Glomerular visceral epithelial cell (primary cell): ENCODE data around the gene CACNG8.
A peak's percentile ranks its signal among the peaks of the same experiment; 100 is the strongest.

Experiments
- DNase-seq: peaks from one replicate; pipeline ENCODE4 v3.0.0-alpha.2; 2016; ENCODE audit errors: extremely low spot score

The CACNG8 gene

DNA sequence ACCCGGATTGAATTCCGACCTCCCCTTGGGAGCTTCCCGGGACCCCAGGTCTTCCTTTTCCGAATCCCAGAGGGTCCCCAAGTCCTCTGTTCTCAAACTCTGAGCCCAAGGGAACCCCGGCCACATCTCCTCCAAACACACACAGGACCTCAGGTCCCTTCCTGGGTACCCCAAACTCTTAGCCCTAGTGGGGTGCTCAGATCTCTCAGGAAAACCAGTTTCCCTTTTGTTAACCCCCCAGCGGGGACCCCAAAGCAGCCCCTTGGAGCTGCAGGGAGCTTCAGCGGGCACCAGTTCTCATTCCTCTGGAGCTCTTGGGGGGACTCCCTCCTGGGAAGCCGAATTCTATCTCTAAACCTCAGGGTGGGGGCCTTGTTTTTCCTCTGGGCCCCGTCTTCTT is 29.5 kb downstream of the CACNG8 start:
- DNase-seq = no peak

DNA sequence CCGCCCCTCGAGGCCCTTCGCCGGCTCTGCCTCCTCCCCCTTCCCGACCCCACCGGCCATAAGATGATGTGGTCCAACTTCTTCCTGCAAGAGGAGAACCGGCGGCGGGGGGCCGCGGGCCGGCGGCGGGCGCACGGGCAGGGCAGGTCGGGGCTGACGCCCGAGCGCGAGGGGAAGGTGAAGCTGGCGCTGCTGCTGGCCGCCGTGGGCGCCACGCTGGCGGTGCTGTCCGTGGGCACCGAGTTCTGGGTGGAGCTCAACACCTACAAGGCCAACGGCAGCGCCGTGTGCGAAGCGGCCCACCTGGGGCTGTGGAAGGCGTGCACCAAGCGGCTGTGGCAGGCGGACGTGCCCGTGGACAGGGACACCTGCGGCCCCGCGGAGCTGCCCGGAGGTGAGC is 30.1 kb downstream of the CACNG8 start:
- no peak for DNase-seq

DNA sequence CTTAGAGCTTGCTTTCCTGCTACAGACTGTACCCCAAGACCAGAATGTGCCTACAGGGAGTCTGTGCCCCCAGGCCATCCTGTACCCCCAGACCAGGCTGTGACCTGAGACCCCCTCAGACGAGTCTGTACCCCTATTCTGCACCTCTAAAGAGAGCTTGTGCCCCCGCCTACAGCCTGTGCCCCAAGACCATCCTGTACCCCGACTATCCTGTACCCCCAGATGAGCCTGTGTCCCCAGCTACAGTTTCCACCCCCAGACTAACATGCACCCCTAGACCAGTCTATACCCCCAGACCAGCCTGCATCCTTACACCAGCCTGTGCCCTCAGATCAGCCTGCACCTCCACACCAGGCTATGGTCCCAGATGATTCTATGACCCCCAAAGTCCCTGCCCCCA is 30.7 kb downstream of the CACNG8 start:
- DNase-seq = no peak

DNA sequence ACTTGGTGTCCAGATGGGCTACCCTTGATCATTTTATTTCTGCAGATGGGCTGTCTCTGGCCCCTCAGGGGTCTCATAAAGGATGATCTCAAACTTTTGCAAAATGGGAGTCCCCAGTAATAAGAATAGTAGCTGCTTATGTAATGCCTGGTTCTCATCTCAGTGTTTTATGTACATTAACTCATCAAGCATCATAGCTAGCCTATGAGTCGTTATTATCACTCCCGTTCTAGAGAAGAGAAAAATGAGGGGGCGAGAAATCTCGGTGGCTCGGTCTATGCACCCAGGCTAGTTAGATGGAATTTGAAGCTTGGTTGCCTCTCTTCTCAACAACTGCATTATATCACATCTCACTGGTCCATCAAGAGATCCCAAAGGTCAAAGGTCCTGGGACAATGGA is 32.1 kb downstream of the CACNG8 start:
- no peak for DNase-seq

DNA sequence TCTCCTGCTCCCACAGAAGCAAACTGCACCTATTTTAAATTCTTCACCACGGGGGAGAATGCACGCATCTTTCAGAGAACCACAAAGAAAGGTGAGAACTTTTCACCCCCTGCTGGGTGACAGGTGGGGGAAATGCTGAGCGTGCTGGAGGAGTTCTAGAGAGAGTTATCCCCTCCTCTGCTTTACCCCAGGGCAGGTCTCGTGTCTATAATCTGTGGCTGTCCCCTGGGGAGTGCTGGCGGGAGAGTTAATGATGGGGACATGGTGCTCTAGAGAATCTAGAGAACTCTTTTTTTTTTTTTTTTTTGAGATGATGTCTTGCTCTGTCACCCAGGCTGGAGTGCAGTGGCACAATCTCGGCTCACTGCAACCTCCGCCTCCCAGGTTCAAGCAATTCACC is 35.5 kb downstream of the CACNG8 start:
- no peak for DNase-seq

DNA sequence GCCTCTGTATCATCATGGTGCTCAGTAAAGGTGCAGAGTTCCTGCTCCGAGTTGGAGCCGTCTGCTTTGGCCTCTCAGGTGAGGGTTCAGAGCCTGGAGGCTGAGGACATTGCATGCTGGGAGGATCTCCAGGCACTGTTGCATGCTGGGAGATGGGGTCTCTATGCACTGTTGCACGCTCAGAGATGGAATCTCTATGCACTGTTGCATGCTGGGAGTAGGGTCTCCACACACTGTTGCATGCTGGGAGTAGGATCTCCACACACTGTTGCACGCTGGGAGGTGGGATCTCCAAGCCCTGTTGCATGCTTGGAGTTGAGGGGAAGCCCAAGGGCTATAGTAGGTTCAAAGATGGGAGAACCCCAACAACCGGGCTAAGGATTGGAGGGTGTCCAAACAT is 37.0 kb downstream of the CACNG8 start:
- no peak for DNase-seq

DNA sequence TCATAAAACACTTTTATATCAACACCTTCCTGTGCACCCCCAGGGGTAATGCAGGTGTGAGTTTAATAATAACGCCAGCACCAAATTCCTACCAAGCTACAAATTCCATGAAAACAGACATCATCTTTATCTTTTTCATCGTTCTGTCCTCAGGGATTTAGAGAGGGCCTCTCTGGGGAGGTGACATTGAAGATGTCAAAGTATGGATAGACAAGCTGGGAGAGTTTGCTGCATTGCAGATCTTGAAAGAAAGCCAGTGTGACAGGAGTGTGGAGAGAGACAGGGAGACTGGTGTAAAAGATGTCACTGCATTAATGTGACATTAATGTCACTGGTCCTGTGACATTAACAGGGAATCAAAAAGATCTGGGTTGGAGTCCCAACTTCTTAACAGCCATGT is 38.8 kb downstream of the CACNG8 start:
- DNase-seq = no peak

DNA sequence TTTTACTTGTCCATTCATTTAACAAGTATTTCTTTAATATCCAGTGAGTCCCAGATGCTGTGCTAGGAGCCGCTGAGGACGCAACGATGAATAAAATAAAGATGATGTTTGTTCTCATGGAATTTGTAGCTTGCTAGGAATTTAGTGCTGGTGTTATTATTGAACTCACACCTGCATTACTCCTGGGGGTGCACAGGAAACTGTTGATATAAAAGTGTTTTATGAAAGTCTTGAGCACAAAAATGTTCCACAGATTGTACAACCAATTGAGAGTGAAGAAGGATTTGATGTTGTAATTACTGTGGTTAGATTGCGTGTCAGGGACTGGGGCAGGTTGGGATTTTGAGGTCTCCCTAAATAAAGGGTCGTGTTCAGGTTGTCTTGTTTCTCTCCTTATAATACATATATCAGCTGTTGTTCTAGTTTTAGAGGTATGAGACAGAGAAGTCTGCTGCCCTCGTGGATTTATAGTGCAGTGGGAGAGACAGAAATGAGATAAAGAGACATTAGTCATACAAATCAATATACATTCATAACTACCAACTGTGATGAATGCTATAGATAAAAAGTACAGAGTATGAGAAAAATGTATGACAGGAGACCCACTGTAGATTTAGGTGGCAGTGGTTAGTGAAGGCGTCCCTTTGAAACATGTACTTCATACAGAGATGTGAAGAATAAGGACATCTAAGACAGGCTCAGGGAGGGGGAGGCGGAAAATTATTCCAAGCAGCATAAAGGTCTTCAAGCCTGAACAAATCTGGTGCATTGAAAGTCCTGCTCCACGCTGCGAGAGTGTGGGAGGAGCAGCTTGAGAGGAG is 40.0 kb downstream of the CACNG8 start:
- no peak for DNase-seq

DNA sequence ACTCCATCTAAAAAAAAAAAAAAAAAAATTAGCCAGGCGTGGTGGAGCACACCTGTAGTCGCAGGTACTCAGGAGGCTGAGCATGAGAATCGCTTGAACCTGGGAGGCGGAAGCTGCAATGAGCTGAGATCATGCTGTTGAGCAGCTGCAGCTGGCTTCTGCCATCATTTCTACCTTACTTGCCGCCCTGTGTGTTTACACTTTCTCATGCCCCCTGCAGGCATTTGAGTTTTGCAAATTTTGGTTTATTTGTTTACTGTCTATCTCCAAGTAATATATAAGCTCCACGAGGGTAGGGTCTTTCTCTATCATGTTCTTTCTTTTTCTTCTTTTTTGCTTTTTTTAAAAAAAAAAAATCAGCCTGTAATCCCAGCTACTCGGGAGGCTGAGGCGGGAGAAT is 46.7 kb downstream of the CACNG8 start:
- DNase-seq = no peak

DNA sequence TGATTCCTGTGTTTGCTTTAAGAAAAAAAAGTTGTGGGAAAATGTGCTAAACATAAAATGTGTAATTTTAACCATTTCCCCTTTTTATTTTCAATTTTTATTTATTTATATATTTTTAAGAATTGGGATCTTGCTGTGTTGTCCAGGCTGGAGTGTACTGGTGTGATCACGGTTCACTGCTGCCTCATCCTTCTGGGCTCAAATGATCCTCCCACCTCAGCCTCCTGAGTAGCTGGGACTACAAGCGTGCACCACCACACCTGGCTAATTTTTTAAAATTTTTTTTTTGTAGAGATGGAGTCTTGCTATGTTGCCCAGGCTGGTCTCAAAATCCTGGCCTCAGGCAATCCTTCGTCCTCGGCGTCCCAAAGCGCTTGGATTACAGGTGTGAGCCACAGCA is 47.7 kb downstream of the CACNG8 start:
- no peak for DNase-seq

DNA sequence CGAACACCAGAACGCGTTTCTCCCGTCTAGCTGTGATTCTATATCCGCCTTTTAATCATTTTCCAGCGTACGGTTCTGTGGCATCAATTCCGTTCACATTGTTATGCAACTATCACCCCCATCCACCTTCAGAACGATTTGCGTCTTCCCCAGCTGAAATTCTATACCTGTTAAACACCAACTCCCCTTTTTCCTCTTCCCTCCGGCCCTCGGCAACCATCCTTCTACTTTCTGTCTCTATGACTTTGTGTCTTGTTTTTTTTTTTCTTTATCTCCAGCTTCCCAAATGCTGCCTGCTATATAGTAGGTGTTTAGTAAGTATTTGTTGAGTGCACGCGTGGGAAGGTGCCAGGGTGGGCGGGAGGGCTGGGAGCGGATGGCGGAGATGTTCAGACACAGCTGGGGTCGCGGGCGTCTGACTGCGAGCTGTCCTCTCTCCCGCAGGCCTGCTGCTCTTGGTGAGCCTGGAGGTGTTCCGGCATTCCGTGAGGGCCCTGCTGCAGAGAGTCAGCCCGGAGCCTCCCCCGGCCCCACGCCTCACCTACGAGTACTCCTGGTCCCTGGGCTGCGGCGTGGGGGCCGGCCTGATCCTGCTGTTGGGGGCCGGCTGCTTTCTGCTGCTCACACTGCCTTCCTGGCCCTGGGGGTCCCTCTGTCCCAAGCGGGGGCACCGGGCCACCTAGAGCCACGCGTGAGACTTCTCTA is 48.9 kb downstream of the CACNG8 start:
- no peak for DNase-seq

DNA sequence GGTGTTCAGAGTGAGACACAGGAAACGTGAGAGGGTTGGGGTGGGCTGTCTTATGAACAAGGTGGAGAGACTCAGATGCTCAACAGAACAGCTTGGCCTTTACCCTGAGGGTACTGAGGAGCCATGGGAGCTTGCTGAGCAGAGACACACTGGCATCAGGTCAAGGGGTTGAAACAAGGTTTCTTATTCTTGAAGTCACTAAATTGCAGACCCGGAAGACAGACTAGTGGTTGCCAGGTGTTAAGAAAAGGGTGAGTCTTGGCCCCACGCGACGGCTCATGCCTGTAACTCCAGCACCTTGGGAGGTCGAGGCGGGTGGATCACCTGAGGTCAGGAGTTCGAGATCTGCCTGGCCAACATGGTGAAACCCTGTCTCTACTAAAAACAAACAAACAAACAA is 51.1 kb downstream of the CACNG8 start:
- DNase-seq = no peak

DNA sequence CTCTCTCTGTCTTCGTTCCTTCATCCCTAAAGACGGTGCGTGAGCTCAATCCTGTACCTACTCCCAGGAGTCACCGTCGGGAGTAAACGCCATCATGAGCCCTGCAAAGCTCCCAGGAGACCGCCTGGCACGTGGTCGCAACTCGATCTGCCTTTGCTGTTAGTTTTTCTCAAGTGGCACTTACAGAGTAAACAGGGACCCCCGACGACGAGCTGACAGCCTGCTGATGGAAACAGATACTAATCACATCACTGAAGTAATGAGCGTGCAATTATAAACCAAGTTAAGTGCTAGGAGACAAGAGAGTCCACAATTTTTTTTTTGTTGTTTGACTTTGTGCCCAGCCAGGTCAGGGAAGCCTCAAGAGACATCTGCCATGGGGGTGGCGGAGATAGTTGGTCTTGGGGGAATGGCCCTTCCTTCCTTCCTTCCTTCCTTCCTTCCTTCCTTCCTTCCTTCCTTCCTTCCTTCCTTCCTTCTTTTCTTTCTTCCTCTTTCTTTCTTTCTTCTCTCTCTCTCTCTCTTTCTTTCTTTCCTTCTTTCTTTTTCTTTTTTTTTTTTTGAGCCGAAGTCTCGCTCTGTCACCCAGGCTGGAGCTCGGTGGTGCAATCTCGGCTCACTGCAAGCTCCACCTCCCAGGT is 52.3 kb downstream of the CACNG8 start:
- no peak for DNase-seq

DNA sequence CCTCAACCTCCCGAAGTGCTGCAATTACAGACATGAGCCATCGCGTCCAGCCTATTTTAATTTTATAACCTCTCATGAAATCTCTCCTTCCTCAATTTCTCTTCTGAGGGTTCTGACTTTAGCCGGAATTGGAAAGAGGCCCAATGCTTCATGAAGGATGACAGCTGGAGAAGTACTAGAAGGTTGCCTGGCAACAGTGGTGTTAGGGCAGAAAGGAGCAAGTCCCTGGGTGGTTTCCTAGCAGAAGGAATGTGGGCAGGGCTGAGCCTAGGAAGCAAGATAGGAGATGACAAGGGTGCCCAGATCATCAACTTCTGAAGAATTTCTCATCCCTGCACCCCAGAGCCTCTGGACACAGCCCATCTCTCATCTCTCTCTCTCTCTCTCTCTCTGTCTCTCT is 54.5 kb downstream of the CACNG8 start:
- DNase-seq = peak; percentile 39

DNA sequence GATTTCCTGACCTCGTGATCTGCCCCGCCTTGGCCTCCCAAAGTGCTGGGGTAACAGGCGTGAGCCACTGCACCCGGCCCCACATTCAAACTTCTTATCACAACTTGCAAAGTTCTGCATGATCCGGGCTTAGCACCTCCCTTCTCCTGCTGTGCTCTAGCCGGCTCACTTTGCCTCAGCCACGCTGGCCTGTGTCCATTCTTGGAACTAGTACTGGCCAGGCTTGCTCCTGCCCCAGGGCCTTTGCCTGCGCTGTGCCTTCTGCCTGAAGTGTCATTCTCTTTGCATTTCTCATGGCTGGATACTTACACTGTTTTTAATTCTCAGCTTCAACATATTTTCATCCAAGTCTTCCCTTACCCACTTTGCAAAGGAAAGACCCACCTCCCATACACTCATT is 58.6 kb downstream of the CACNG8 start:
- no peak for DNase-seq

DNA sequence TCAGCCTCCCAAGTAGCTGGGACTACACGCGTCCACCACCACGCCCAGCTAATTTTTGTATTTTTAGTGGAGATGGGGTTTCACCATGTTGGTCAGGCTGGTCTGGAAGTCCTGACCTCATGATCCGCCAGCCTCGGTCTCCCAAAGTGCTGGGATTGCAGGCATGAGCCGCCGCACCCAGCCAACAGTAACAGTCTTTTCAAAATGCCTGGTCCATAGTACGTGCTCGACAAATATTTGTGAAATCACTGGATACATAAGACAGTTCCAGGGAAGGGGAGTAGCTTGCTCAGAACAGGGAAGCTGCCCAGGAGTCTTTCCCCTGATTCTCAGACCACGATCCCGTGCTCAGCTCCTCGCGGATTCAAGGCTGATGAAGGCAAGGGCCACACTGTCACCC is 59.2 kb downstream of the CACNG8 start:
- no peak for DNase-seq

DNA sequence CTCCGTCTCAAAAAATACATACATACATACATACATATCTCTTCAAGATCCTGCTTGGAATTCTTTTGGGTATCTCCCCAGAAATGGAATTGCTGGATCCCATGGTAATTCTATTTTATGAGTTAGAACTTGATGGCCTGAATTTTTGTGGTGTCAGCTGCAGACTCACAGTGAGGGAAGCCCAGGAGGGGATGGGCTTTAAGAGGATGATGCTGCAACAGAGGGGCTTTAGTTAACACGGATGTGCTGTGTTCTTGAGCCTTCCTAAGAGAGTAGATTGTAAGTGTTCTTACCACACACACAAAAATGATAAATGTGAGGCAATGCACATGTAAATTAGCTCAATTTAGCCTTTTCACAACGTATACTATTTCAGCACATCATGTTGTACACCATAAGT is 60.5 kb downstream of the CACNG8 start:
- no peak for DNase-seq

DNA sequence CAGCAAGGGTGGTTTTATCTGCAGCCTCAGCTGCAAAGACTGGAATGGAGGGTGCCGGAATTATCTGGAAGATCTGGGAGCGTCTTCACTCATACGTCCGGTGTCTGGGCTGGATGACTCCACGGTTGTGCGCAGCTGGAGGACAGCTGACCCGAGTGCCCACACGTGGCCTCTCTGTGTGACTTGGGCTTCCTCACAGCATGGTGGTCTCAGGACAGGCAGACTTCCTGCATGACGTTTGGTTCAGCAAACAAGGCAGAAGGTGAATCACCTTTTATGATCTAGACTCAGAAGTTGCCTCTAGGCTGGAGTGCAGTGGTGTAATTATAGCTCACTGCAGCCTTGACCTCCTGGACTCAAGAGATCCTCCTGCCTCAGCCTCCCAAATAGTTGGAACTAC is 61.9 kb downstream of the CACNG8 start:
- no peak for DNase-seq

DNA sequence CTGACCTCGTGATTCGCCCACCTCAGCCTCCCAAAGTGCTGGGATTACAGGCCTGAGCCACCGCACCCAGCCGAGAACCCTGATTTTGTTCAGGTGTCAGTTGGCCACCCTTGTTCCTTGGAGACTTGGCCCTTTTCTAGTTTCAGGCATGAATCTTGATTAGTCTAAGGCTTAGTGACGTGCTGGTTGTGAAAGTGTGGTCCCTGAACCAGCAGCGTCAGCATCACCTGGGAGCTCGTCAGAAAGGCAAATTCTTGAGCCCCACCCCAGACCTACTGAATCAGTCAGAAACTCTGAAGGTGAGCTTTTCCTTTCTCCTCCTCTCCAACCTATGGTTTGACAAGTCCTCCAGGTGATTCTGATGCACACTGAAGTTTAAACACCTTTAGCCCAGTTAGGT is 63.9 kb downstream of the CACNG8 start:
- no peak for DNase-seq

DNA sequence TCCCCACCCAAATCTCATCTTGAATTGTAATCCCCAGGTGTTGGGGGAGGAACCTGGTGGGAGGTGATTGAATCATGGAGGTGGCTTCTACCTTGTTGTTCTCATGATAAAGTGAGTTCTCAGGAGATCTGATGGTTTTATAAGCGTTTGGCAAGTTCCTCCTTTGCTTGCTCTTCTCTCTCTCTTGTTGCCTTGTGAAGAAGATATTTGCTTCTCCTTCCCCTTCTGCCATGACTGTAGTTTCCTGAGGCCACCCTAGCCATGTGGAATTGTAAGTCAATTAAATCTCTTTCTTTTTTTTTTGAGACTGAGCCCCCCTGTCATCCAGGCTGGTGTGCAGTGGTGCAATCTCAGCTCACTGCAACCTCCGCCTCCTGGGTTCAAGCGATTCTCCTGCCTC is 66.6 kb downstream of the CACNG8 start:
- DNase-seq = no peak

DNA sequence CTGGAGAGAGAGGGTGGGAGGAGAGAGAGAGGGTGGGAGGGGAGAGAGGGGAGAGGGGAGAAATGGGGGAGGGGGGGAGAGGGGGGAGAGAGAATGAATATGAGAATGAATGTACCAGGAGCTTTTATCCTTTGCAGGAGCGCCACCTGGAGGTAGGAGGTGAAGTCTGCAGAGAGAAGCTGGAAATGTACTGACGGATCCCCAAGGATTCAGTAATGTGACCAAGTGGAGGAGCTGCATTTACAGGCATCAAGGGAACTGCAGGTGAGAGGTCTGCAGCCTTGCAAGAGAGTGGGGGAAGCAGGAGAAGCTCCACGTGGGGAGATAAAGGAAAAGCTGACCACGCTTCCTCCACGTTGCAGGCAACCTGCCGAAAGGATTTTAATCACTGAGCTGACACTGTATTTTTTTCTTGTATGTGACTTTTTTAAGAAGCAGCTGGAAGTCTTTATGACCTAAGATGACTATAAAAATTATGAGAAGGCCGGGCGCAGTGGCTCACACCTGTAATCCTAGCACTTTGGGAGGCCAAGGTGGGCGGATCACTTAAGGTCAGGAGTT is 67.3 kb downstream of the CACNG8 start:
- DNase-seq = peak; percentile 65

DNA sequence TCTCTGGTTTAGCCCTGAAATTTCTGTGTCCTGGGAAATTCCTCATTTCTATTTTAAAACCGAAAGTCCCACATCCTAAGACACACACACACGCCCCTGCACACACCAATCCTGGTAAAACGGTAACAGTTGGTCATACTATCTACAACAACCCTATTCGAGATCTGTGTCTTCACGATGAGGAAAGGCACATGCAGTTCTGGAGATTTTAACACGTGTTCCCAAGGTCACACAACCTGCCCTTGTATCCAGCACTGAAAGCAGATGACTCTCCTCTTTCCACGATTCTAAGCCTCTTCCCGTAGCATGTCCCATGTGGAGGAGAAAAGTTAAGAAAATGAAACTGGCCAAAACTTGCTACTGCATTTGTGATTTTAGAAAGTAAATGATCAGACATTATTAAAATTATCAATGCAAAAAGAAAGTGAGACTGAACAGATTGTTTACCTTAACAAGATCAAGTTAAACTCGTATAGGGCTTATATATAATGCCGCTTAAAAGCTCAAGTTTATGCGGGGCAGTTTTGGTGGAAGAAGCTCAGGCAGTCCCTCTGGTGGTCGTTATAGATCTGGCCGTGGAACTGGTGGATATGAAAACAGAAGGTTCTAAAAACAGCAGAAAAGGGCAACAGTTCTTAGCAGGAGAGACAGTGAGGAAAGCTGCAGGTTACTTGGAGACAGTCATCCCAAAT is 68.3 kb downstream of the CACNG8 start:
- DNase-seq = no peak
